ENCODE measurements around the gene CCDC102A.
"Not testable (repeated sequence)": the region's sequence is repeated elsewhere in the genome, so short reads cannot be mapped to it uniquely, and the experiment has no call there.

Gene CCDC102A

DNA sequence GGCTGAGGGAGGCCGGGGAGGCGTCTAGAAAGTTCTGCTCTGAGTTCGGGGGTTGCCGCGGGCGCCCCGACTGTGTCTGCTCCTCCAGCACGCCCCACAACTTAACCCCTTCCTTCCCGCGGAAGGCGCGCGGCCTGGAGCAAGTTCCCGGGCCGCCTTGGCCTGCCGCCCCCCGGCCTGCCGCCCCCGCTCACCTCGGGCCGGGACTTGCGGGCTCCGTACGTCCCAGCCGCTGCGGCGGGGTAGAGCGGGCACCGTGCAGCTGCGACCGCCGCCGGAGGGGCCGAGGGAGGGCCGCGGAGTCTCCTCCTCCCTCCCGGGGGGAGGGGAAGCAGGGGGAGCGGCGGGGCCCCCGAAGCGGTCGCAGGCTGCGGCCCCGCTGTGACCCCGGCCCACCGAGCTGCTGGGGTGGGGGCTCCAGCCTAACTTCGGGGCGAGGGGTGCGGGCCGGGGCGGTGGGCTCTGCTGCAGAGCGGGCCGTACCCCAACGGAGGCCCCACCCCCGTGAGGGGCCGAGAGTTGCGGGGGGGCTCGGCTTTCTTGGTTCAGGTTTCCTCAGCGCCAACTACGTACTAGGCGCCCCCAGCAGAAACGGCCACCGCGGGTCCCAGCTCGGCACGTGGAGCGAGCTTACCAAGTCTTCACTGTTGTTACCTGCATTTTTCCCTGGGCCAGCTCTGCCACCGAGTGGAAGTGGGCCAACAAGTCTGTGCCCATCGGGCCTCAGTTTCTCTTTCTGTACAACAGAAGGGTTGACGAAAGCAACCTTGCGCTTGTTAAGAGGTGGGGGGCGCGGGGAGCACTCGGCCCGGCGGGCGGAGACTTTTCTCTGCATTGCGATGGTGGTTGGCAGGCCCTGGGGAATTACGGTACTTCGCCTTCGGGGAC is at the start of gene CCDC102A:
CCDC102A (minus strand) TSS at position 266 of the 888 bp plus-strand sequence. CDS start 7,394 bp downstream, outside the sequence.
- no peak for DNase-seq (ENCODE audit: low read depth)

DNA sequence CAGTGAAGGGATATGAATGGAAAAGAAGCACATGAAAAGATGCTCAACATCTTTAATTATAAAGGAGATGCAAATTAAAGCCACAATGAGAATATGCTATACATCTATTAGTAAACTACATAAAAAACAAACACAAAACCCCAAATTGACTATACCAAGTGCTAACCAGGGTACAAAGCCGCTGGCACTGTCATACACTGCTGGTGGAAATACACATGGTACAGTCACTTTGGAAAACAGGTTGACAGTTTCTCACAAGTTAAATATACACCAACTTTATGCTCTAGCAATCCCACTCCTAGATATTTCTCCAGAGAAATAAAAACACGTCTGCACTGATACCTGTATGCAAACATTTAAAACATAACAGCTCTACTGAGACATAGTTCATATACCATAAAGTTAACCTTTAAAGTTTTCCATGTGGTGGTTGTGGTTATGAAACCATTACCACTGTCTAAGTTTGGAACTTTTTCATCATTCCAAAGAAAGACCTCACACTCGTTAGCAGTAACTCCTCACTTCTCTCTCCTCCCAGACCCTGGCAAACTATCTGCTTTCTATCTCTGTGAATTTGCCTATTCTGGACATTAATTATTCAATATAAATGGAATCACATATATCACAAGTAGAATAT is 48.8 kb upstream of the CCDC102A start:
- DNase-seq (ENCODE audit: low read depth) = no peak

DNA sequence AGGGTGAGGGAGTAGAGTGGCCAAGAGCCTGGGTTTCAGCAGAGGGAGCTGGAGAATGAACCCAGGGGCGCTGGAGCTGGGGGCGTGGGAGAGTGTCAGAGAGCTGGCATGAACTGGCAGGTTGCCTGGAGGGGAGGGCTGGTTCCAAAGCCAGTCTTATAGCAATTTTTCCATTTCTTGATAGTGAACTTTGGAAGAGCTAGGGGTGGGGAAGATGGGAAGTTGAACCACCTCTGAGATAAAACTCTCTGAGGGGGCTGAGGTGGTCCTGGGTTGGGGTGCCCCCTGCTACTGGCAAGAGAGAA is 42.9 kb upstream of the CCDC102A start:
- no peak for DNase-seq (ENCODE audit: low read depth)

DNA sequence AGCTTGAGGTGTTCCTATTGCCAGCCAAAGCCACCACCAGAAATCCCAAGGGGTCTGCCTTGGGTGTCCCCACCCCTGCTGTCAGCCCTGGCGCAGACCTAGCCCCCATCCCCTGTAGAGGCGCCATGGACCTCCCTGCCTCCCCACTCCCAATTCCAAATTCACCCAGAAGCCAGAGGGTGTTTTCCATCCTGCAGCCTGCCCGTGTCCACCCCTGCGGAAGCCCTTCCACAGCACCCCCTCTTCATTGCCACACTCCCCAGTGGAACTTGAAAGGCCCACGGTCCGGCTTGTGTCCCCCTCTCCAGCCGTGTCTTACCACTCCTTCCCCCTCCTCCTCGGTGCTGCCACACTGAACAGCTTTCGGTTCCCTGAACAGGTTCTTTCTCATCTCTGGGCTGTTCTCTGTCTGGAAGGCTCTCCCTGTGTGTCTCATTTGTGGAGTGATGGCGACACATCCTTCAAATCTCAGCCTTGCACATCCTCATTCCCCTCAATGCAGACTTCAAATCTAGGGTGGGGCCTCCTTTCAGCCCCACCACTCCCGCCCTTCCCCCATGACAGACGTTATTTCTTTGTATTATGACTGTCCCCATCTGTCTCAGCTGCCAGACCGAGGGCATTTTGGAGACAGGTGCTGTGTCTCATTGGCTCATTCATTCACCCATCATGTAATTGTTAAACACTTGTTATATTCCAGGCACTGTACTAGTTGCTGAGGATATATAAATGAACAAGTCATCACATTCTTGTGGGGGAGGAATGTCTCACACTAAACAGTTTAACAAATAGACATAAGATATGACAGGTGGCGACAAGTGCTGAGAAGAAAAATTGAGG is 42.4 kb upstream of the CCDC102A start:
- no peak for DNase-seq (ENCODE audit: low read depth)

DNA sequence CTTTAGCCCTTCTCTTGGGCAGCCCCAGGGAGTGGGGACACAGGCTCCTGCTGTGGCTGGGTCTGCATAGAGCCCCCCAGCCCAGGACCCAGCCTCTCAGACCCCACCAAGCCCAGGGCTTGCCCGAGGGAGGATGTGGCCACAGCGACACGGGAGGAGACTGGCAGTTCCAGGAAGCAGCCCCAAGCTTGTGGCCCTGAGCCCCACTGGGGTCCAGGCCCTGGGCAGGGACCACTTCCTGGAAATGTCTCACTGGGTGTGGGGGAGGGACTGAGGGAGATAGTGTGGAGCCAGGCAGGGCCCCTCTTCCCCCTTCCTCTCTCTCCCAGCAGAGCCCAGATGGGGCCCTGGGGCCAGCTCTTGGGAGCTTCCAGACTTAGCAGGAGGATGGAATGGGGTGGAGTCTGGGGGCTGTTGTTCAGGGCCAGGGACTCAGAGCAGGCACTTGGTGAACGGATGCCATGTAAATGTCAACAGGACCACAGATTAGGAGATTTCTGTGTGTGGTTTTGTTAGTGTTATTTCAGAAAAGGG is 41.4 kb upstream of the CCDC102A start:
- no peak for DNase-seq (ENCODE audit: low read depth)

DNA sequence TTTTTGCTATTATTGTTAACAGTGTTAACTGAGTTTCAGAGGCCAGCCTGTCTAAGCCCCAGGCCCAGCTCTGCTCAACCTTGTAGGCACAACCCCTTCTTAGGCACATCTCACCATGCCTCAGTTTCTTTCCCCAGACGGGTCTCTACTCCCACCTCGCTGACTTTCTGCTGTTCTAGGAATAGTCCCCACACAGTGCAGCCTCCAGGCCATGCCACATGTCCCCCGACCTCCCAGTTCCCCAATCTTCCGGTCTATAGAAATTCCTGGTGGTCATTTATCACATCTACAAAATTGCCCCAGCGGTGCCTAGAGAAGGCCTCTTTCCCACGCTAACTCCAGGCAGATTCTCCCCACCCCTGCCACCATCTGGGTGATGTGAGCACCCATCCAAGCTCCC is 40.8 kb upstream of the CCDC102A start:
- no peak for DNase-seq (ENCODE audit: low read depth)

DNA sequence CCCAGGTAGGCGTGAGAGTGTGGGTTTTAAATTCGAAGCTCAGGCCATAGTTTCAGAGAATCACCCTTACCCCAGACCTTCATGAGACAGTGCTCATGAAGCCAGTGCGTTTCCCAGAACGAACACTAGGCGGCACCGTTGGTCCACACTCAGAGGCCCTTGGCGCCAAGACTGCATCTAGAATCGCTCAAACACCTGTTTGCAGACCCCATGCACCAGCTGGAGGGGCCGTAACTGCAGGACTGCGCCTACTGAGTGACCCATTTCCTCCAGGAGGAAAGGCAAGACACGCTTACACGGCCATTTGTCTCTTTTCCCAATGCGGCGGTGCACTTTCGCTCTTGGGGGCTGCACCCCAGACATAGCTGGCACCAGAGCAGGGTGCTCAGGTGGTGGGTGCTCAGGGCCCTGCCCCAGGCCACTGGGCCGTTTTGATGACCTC is 40.1 kb upstream of the CCDC102A start:
- peak; percentile 68 for DNase-seq (ENCODE audit: low read depth)

DNA sequence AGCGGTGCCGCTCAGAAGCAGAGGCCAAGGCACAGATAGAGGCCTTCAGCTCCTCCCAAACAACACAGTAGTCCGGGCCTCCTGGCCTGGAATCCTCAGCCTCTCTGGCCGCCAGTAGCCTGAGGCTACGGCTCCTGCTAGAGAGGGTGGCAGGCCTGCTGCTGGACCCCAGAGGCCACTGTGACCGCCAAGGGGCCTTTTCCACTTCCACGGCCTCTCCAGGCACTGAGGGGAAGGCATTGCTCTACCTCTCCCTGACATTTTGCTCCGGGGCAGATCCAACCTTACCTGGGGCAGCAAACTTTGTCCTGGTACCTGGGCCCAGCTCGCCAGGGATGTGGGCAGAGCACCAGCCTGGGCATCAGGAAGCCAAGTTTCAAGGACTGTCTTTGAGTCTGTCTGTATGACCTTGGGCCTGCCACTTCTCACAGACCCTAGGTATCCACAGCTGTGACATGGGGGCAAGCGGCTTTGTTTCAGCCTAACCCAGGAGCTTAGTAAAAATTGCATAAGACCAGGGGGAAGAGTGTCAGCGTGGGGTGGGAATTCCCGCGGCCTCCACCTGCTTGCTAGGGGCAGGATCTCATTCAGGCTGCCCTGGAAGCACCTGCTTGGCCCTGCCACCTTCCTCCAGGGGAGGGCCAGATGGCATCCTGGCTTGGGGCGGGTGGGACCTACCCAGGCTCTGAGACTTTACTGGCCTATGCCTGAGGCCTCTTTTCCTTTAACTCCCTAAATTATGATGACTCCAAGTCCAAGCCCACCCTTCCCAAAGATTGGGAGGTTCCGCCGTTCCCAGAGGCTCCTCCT is 39.3 kb upstream of the CCDC102A start:
- DNase-seq (ENCODE audit: low read depth) = no peak

DNA sequence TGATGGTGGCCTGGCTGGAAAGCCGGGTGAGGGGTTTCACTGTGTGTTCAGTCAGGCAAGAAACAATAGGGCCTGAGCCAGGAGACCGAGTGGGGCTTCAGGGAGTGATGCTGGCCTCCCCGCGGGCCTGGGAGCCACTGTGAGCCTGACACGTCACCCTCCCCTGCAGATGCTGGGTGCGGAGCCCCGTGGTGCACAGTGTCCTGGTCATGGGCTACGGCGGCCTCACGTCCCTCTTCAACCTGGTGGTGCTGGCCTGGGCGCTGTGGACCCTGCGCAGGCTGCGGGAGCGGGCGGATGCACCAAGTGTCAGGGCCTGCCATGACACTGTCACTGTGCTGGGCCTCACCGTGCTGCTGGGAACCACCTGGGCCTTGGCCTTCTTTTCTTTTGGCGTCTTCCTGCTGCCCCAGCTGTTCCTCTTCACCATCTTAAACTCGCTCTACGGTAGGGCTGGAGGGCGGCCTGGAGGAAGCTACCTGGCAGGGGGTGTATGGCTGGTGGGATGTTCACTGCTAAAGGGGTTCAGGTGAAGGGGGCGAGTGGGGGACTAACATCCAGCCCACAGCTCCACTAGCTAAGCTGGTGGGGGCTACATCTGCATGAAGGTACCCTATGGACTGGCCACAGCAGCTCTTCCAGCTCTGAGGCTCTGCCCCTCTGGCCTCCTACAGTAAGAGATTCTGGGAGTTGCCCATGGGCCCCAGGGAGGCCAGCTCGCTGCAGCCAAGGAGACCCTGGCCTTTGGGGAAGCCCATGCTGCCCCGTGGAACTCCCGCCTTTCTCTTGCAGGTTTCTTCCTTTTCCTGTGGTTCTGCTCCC is 38.5 kb upstream of the CCDC102A start:
- DNase-seq (ENCODE audit: low read depth) = no peak

DNA sequence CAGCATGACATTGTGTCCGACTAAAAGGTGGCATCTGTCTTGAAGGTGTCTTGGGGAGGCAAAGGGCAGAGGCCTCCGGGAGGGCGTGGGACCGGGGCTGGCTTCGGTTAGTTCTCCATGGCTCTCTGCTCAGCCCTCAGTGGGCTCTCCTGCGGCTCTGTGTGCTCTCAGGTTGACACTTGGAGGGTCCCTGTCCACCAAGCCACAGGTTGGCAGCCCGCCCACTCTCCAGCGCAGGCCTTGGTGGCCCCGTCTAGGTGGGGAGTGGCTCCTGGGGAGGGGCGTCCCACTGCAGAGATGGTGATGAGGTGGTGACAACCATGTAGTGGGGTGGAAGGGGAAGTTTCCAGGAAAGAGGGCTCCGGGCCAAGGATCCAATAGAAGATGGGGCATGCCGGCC is 37.7 kb upstream of the CCDC102A start:
- DNase-seq (ENCODE audit: low read depth) = no peak

DNA sequence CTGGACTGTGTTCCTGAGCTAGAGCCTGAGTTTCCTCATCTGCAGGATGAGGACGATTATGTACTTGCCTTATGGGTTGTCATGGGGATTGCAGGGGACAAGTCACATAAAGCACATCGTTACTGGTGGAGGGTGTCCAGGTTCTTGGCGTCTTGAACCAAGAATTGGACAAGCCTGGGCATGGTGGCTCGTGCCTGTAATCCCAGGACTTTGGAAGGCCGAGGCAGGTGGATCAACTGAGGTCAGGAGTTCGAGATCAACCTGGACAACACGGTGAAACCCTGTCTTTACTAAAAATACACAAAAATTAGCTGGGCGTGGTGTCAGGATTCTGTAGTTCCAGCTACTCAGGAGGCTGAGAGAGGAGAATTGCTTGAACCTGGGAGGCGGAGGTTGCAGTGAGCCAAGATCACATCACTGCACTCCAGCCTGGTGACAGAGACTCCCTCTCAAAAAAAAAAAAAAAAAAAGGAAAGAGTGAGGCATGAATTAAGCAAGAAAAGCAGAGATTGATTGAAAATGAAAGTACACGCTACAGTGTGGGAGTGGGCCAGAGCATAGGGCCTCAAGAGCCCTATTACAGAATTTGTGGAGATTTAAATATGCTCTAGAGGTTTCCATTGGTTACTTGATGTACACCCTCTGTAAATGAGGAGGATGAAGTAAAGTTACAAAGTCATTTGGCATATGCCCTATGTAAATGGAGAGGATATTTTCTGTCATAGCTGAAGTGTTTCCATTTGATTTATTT is 36.8 kb upstream of the CCDC102A start:
- DNase-seq (ENCODE audit: low read depth) = no peak

DNA sequence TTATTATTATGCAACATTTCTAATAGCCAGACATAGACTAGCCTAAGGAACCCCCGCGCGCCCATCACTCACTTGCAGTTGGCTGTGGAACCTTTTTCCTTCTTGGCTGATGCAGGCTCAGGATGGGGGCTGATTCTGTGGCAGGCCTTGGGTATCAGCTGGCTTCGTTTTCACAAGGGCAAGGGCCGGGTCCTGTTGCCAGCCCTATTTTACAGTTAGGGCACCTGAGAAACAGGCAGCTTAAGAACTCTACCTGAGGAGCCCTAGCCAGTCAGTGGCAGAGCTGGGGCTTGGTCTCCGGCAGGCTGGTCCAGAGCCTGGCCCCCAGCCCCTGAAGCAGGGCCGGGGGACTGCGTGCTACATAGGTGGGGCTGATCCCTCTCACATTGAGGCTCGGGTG is 34.7 kb upstream of the CCDC102A start:
- DNase-seq (ENCODE audit: low read depth) = no peak

DNA sequence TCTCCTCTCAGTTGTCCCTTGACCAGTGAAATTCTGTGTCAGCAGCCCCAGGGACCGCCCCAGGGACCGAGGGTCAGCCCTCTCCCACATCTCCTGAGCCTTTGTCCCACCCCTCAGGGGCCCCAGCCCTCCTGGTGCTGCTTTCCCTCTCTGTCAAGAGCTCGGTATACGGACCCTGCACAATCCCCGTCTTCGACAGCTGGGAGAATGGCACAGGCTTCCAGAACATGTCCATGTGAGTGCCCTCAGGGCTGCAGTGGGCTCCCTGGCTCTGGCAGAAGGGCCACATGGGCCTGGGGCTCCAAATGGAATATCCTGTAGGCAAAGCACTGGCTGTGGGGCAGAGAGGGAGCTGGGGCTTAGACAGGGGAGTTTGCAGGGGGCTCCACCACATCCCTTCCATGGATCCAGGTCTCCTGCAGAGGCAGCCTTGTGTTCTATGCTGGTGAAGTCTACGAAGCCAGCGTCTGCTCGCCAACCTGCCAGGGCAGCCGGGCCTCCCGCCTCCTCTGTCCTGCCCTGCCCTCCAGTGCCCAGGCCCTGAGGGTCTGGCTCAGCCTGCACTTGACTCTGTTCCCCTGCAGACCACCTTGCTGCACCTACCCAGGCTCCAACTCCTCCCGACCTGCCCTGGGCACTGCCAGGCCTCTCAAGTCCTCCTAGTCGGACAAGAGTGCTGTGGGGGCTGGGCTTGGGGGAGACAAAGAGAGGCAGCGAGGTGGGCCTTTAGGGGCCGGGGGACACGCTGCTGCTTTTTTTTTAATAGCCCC is 34.1 kb upstream of the CCDC102A start:
- no peak for DNase-seq (ENCODE audit: low read depth)

DNA sequence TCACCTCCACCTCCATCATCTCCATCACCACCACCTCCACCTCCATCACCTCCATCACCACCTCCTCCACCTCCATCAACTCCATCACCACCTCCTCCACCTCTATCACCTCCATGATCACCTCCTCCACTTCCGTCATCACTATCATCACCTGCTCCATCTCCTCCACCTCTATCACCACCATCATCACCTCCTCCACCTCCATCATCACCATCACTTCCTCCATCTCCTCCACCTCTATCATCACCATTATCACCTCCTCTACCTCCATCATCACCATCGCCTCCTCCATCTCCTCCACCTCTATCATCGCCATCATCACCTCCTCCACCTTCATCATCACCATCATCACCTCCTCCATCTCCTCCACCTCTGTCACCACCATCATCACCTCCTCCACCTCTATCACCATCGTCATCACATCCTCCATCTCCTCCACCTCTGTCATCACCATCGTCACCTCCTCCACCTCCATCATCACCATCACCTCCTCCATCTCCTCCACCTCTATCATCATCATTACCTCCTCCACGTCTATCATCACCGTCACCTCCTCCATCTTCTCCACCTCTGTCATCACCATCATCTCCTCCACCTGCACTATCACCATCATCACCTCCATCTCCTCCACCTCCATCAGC is 33.1 kb upstream of the CCDC102A start:
- no peak for DNase-seq (ENCODE audit: low read depth)

DNA sequence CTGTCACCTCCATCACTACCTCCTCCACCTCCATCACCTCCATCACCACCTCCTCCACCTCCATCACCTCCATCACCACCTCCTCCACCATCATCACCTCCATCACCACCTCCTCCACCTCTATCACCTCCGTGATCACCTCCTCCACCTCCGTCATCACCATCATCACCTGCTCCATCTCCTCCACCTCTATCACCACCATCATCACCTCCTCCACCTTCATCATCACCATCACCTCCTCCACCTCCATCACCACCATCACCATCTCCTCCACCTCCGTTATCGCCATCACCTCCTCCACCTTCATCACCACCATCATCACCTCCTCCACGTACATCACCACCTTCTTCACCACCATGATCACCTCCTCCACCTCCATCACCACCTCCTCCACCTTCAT is 32.4 kb upstream of the CCDC102A start:
- DNase-seq (ENCODE audit: low read depth) = not testable (repeated sequence)

DNA sequence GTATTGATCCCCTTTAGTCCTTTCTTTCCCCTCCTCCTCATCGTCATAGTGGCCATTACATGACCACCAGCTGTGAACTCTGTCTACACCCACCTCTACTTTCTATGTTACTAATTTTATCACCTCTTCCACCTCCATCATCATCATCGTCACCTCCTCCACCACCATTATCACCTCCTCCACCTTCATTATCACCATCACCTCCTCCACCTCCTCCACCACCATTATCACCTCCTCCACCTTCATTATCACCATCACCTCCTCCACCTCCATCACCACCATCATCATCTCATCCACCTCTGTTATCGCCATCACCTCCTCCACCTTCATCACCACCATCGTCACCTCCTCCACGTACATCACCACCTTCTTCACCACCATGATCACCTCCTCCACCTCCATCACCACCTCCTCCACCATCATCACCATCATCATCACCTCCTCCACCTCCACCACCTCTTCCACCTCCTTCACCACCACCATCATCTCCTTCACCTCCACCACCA is 31.9 kb upstream of the CCDC102A start:
- no peak for DNase-seq (ENCODE audit: low read depth)

DNA sequence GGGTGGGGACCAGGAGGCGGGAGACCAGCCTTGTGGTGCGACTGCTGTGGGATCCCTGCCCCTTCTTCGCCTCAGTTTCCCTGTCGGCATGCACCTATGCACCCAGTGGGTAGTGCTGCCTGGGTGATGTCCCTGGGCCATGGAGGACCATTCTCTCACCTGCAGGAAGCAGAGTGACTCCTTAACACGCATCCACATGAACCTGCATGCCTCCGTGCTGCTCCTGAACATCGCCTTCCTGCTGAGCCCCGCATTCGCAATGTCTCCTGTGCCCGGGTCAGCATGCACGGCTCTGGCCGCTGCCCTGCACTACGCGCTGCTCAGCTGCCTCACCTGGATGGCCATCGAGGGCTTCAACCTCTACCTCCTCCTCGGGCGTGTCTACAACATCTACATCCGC is 31.3 kb upstream of the CCDC102A start:
- DNase-seq (ENCODE audit: low read depth) = no peak

DNA sequence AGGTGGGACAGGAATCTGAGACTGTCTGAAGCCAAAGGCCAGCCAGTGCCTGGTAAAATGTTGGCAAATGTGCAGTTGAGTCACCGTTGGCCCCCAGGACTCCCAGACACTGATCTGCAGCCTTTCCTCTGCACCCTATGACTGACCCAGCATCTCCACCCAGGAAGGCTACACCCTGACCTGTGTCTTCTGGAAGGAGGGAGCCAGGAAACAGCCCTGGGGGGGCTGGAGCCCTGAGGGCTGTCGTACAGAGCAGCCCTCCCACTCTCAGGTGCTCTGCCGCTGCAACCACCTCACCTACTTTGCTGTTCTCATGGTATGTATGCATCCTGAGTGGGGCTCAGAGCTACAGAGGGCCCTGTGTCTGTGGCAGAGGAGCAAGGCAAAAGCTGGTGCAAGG is 30.1 kb upstream of the CCDC102A start:
- no peak for DNase-seq (ENCODE audit: low read depth)

DNA sequence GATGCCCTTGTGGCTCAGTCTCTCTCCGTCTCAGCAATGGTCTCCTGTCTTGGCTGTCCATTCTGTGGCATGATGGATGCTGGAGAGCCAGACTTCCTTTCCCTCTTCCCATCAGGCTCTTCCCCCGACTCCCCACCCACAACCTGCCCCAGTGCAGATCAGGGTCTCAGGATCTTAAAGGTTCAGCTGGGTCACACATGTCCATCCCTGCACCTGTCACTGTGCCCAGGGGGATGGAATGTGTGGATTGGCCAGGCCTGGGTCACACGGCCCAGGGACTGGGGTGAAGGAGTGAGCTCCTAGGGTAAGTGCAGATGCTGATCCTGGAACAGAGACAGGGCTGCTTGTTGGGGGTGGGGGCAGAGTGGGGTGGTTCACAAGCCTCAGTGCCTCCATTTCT is 29.1 kb upstream of the CCDC102A start:
- no peak for DNase-seq (ENCODE audit: low read depth)
